ENCODE data around the gene MID1IP1. TPM values are rescaled to one million over a fixed set of nuclear protein-coding genes. Genes with fewer than 3 reads are reported as not detected.

MID1IP1 gene
- total RNA-seq, 1 experiment from 2014 or later, result 100 TPM

DNA sequence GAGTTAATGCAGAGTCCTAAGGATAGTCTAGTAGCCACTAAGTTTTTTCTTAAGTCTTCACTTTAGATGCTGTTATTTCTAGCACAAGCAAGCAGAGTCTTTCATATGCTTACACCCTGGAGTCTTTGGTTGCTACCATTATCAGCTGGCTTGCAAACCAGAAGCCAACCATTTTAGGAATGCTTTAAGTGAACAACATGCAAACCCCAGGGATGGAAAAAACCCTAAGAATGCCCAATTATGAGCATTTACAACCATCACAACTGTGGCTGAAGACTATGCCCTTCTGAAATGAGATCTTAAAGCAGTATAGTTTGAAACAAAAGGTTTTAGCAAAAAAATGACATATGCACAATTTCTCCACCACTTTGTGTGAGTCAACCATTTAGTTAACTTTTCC lies 6.6 kb downstream of the MID1IP1 start:
- H3K36me3 Mint-ChIP-seq (ENCODE audit: insufficient read depth in 1 of 3, low read depth in 3 of 3), result peaks cover 25 to 33% (median 28%) of the 10 kb centered on the region in 3 experiments
- no peak for DNase-seq
- no peak overlapping the region for H3K4me2 ChIP-seq (ENCODE audit: insufficient read depth, insufficient read length, low read length)
- no peak overlapping the region for H3K18ac ChIP-seq (ENCODE audit: insufficient read length, low read depth, low read length)
- no peak overlapping the region for H3K9ac ChIP-seq (ENCODE audit: extremely low read depth, insufficient read length, low read length)
- H4K91ac ChIP-seq (ENCODE audit: insufficient read length, low read depth, low read length), result no peak overlapping the region
- peak overlapping the region; percentile 10 for H3K27ac ChIP-seq (ENCODE audit: insufficient read length, low read depth, low read length)
- no peak overlapping the region for H2BK120ac ChIP-seq (ENCODE audit: low read depth, low read length, poor library complexity, severe bottlenecking)
- no peaks in the 10 kb centered on the region for H3K9me3 ChIP-seq (ENCODE audit: control insufficient read depth, low read depth, low read length)
- no peak overlapping the region for H3T11ph ChIP-seq (ENCODE audit: low read length)
- H3K4me3 Mint-ChIP-seq, result no peak overlapping the region
- peak overlapping the region in 1 of 3 experiments; percentile 36; a peak in 2 of 7 replicates for H3K27ac Mint-ChIP-seq
- no peak overlapping the region for H4K5ac ChIP-seq (ENCODE audit: insufficient read length, low read depth, low read length)
- no peak overlapping the region for H3K14ac ChIP-seq (ENCODE audit: insufficient read depth, low read length)
- H3K4me1 Mint-ChIP-seq, result peaks cover 19 to 20% of the 10 kb centered on the region in 2 experiments
- H3K23me2 ChIP-seq (ENCODE audit: insufficient read length, low read depth, low read length, poor library complexity, severe bottlenecking), result peaks cover 7% of the 10 kb centered on the region
- H3K23ac ChIP-seq (ENCODE audit: insufficient read length, low read depth, low read length), result no peak overlapping the region
- H3K9me3 Mint-ChIP-seq, result peaks cover 59 to 68% of the 10 kb centered on the region in 2 experiments
- no peak overlapping the region for H2BK15ac ChIP-seq (ENCODE audit: low read depth, low read length)
- H2BK12ac ChIP-seq (ENCODE audit: insufficient read length, low read depth, low read length), result no peak overlapping the region
- no peak overlapping the region for H3K56ac ChIP-seq (ENCODE audit: insufficient read length, low read depth, low read length)
- H3K4me1 ChIP-seq (ENCODE audit: insufficient read depth, low read length), result peaks cover 4% of the 10 kb centered on the region
- no peak for TF ChIP-seq CTCF (conservative IDR thresholded peaks at IDR 0.05)
- H4K8ac ChIP-seq (replicated peaks; ENCODE audit: insufficient read length, low read depth, low read length), result no peak overlapping the region
- H2BK5ac ChIP-seq (ENCODE audit: insufficient read length, low read length), result no peak overlapping the region
- H3K79me2 ChIP-seq (ENCODE audit: insufficient read depth, low read length), result peaks cover 11% of the 10 kb centered on the region; the same call in 1 of the 2 replicates
- no peaks in the 10 kb centered on the region for H3K27me3 Mint-ChIP-seq (ENCODE audit: low read depth)
- H3K27me3 ChIP-seq (ENCODE audit: insufficient read depth, low read length), result no peaks in the 10 kb centered on the region
- H3K79me1 ChIP-seq (ENCODE audit: insufficient read depth, low read depth, low read length, poor library complexity, severe bottlenecking), result no peaks in the 10 kb centered on the region
- H2BK20ac ChIP-seq (ENCODE audit: low read depth, low read length, poor library complexity, severe bottlenecking), result no peak overlapping the region
- no peak overlapping the region for H3K4ac ChIP-seq (ENCODE audit: low read depth, low read length)
- no peak overlapping the region for H2AFZ ChIP-seq (ENCODE audit: low read length)
- H2AK5ac ChIP-seq (ENCODE audit: insufficient read length, low read length), result no peak overlapping the region
- no peaks in the 10 kb centered on the region for H4K20me1 ChIP-seq (ENCODE audit: control insufficient read depth, insufficient read depth, insufficient read length)
